Stimulated activated naive CD8-positive, alpha-beta T cell treated with anti-CD3 and anti-CD28 coated beads, Interleukin-15, Interleukin-2, amounts not matched to agents 100 ng/mL and 50 ng/mL, for 24 hours (primary cell): Measurements from ENCODE around the gene LCN10.
A peak's percentile ranks its signal among the peaks of the same experiment; 100 is the strongest.

ENCODE experiments used
- H3K27ac Mint-ChIP-seq: one replicate; pipeline ENCODE4 v1.8.0; 2021; ENCODE audit warnings: mild to moderate bottlenecking, mixed read lengths
- H3K27me3 Mint-ChIP-seq: one replicate; pipeline ENCODE4 v1.8.0; 2021; ENCODE audit warnings: mixed read lengths
- H3K36me3 Mint-ChIP-seq: one replicate; pipeline ENCODE4 v1.8.0; 2021; ENCODE audit warnings: low read depth, mixed read lengths
- H3K4me1 Mint-ChIP-seq: one replicate; pipeline ENCODE4 v1.8.0; 2021; ENCODE audit warnings: low read depth, mixed read lengths
- H3K4me3 Mint-ChIP-seq: one replicate; pipeline ENCODE4 v1.8.0; 2021; ENCODE audit warnings: mild to moderate bottlenecking, mixed read lengths
- H3K9me3 Mint-ChIP-seq: one replicate; pipeline ENCODE4 v1.8.0; 2021; ENCODE audit warnings: mixed read lengths

LCN10 gene

DNA sequence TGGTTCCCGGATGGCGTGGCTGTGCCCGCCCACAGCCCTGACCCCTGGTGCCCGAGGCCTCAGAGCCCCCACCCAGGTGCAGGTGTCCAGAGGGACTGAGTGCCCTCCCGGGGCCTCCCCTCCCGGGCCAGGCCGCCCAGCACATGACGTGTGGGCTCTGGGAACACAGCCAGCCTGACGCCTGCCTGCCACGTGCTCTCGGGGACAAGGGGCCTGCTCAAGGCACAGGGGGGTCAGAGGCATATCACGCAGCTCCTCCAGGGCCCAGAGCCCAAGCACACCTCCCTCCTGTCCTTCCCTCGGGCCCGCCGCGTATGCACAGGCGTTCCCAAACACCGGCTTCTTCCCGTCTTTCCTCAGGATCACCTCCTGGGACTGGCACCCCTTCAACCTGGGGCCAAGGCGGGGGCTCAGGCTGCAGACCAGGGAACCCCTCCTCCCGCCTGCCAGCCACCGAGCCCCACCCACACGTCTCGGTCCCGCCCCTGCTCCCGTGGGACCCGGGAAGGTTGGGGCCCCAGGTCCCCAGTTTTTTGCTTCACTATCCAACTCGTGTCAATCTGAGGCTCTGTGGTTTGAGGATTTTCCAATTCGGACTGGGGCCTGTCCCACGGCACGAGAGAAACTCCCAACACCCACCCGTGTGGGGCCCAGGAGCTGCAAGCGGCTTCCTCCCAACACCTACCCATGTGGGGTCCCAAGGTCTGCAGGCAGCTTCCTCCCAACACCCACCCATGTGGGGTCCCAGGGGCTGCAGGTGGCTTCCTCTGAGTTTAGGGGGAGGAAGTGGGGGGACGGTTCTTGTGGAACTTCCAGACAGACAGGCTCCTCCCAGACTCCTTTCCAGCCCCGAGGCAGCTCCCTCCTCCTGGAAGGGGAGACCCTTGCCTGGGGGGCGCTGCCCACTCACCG lies 1.5 kb downstream of the LCN10 start:
- H3K27me3 Mint-ChIP-seq: no peaks in the 10 kb centered on the region
- no peaks in the 10 kb centered on the region for H3K9me3 Mint-ChIP-seq
- H3K4me1 Mint-ChIP-seq: peaks cover 26% of the 10 kb centered on the region
- peak overlapping the region; percentile 67 for H3K4me3 Mint-ChIP-seq
- H3K36me3 Mint-ChIP-seq: no peaks in the 10 kb centered on the region
- H3K27ac Mint-ChIP-seq: peak overlapping the region; percentile 55

DNA sequence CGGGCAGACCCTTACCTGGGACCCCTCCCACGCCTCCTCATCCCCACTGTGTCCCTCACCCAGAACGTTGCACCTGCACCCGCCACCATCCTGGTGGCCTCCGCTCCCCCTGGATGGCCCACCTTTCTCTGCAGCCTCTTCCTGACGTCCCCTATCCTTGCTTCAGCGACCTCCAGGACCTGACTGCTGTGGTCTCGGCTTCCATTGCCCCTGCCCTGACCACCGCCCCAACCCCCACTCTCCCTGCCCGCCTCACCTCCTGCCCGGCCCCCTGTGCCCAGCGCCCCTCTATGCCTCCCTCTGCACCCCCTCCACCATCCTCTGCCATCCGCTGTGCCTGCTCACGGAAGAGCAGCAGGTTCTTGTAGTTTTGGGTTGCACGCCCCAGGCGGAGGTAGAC lies 2.2 kb downstream of the LCN10 start:
- no peak overlapping the region for H3K27ac Mint-ChIP-seq
- no peaks in the 10 kb centered on the region for H3K9me3 Mint-ChIP-seq
- no peaks in the 10 kb centered on the region for H3K27me3 Mint-ChIP-seq
- H3K4me3 Mint-ChIP-seq: peak overlapping the region; percentile 13
- no peaks in the 10 kb centered on the region for H3K36me3 Mint-ChIP-seq
- peaks cover 26% of the 10 kb centered on the region for H3K4me1 Mint-ChIP-seq

DNA sequence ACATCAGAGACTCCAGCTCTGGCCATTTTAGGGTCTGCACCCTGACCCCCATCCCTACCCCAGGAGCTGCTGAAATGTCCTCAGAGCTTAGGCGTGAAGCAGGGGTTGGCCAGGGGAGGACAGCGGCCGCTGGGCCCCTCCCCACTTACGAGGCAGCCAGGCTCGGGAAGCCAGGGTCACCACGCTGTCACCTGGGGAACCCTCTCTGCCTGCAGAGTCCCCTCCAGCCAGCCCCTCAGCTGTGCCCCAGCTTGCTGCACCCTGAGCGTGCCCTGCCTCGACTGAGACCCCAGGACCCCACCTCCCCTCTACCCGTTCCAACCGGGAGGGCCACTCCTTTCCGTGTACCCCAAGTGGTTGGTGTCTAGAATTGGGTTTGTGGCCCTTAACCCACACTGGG lies 2.7 kb downstream of the LCN10 start:
- H3K27ac Mint-ChIP-seq: no peak overlapping the region
- H3K4me3 Mint-ChIP-seq: peak overlapping the region; percentile 13
- no peaks in the 10 kb centered on the region for H3K9me3 Mint-ChIP-seq
- H3K36me3 Mint-ChIP-seq: no peaks in the 10 kb centered on the region
- H3K27me3 Mint-ChIP-seq: no peaks in the 10 kb centered on the region
- peaks cover 26% of the 10 kb centered on the region for H3K4me1 Mint-ChIP-seq

DNA sequence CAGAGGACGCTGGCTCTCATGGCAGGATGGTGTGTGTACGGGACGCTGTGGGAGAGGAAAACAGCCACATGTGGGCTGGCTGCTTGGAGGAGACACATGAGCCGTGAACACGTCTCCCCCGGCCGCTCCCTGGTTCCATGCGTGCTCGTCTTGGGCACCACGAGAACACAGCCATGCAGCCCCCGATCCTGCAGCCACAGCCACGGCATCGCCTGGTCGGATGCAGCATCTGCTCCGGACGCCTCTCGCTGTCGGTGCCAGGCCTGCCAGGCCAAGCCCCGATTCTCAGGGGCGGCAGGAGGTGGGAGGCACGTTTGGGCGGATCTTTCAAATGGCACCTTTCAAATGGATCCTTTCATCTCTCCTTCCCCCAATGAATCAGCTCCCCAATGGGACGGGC lies 3.2 kb downstream of the LCN10 start:
- Mint-ChIP-seq H3K36me3 (no peaks in the 10 kb centered on the region), H3K4me1 (peaks cover 29% of the 10 kb centered on the region), H3K9me3 (no peaks in the 10 kb centered on the region), H3K4me3 (no peak overlapping the region), H3K27ac (no peak overlapping the region), H3K27me3 (no peaks in the 10 kb centered on the region)

DNA sequence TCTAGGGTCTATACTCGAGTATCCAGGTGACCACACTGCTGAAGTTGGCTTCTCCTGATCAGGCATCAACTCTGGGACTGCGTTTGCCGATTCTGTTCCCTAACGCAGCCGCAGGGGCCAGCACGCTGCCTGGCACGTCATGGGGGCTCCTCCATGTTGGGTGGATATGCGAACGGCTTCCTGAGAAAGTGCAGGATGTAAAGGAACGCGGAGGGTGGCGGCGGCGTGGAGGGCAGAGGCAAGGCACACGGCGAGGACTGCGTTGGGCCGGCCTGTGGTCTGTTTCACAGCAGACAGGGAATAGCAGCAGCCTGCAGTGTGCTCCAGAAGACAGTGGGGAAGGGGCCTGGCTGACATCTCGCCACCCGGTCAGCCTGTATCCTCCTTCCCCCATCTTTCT lies 3.8 kb downstream of the LCN10 start:
- Mint-ChIP-seq H3K27me3 (no peaks in the 10 kb centered on the region), H3K4me3 (no peak overlapping the region), H3K36me3 (no peaks in the 10 kb centered on the region), H3K9me3 (no peaks in the 10 kb centered on the region), H3K27ac (no peak overlapping the region), H3K4me1 (peaks cover 29% of the 10 kb centered on the region)

DNA sequence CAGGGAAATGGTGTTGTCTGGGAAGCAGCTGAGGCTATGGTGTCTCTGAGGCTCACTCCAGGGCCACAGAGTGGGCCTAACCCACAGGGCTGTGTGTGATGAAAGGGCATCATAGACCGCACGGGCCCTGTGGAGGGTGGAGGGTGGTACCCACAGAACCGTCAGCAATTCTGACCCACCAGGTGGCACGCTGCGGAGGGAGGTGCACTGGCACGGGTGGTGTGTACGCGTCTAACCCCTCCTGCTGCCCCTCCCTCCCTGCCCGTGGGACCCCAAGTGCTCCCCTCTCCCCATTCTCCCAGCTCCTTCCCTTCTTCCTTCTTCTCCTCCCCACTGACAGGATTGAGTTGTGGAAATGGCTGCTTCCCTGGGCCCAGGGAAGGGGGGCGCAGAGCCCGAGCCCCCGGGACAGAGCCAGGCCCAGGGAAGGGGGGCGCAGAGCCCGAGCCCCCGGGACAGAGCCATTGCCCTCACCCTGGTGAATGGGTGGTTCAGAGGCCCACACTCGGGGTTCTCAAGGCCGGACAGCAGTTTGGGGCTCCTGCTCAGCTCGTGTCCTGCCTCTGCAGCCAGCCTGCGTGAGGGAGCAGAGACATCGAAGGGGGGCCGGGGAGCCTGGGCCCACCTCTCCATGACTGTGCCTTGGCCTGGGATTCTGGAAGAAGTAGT lies 6.8 kb downstream of the LCN10 start:
- H3K4me3 Mint-ChIP-seq: no peak overlapping the region
- no peak overlapping the region for H3K27ac Mint-ChIP-seq
- H3K9me3 Mint-ChIP-seq: no peaks in the 10 kb centered on the region
- no peaks in the 10 kb centered on the region for H3K36me3 Mint-ChIP-seq
- H3K4me1 Mint-ChIP-seq: peaks cover 33% of the 10 kb centered on the region
- H3K27me3 Mint-ChIP-seq: no peaks in the 10 kb centered on the region

DNA sequence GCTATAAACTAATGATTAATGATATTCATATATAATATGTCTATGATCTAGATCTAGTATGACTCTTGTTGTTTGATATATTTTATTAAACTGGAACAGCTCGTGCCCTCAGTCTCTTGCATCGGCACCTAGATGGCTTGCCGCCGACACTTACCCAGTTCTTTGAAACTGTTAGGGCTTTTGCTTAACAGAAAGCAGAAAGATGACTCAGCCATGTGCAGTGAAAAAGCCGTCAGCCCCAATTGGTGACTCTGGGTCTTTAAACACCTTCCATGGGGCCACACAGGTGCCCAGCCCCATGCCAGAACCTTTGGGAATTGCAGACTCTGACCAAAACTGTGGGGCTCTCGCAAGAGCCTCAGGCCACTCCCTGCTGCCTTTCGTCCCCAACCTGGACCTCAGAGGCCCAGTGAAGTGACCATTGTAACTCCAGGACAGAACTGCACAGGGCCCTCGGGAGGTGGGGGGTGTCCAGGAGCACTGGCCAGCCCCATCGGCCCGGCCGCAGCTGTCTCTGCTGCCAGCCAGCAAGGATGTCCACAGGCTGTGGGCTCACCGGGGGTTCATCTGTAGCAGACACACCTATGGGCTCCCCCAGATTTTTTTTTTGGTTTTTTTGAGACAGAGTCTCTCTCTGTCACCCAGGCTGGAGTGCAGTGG lies 7.8 kb downstream of the LCN10 start:
- Mint-ChIP-seq H3K27me3 (no peaks in the 10 kb centered on the region), H3K4me3 (no peak overlapping the region), H3K36me3 (no peaks in the 10 kb centered on the region), H3K27ac (no peak overlapping the region), H3K9me3 (no peaks in the 10 kb centered on the region), H3K4me1 (peaks cover 27% of the 10 kb centered on the region)

DNA sequence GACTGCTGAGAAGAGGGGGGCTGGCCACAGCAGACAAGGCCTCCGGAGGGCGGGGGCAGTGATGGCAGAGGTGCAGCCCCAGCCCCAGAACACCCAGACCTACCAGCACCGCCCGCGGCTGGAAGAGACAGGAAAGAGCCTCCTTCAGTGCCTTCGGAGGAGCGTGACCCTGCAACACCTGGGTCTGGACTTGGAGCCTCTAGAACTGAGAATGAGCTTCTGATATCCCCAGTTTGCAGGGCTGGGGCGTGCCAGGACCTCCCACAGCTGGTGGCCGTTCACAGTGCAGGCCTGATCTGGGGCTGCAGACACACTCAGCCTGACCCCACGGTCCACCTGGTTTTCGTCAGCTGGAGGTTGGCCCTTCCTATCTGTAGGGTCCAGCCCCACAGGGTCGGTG lies 9.1 kb downstream of the LCN10 start:
- H3K27me3 Mint-ChIP-seq: no peaks in the 10 kb centered on the region
- no peak overlapping the region for H3K27ac Mint-ChIP-seq
- H3K4me3 Mint-ChIP-seq: no peak overlapping the region
- H3K9me3 Mint-ChIP-seq: no peaks in the 10 kb centered on the region
- H3K36me3 Mint-ChIP-seq: no peaks in the 10 kb centered on the region
- H3K4me1 Mint-ChIP-seq: peaks cover 29% of the 10 kb centered on the region

DNA sequence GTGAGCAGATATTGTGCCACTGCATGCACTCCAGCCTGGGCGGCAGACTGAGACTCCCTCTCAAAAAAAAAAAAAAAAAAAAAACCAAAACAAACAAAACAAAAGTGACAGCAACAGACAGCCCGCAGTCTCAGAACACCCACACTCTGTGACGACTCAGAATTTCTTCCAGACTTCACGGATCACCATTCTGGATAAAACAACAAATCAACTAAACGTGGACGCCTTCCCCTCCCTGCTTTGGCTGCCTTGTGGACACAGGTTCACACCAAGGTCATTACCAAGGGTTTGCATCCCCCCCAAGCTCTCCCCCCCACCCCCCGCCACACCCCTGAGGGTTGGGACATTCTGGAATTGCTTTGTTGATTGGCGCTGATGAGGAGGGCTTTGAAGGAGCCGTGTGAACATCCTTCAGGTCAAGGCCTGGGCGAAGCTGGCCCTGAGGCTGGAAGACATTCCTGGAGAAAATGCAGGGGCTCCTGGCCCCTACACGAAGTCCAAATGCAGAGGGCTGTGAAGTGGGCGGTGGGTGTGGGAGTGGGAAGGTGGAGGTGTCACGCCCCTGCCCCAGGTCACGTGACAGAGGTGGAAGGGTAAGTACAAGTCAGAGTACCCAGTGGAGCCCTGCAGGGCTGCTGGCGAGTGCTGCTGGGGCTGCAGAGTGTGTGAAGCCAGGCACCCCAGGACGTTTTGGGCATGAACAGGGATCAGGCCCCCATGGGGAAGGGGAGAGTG lies 10.1 kb downstream of the LCN10 start:
- Mint-ChIP-seq H3K36me3 (peaks cover under 1% of the 10 kb centered on the region), H3K27ac (no peak overlapping the region), H3K4me1 (peaks cover 25% of the 10 kb centered on the region), H3K4me3 (no peak overlapping the region), H3K27me3 (no peaks in the 10 kb centered on the region), H3K9me3 (no peaks in the 10 kb centered on the region)

DNA sequence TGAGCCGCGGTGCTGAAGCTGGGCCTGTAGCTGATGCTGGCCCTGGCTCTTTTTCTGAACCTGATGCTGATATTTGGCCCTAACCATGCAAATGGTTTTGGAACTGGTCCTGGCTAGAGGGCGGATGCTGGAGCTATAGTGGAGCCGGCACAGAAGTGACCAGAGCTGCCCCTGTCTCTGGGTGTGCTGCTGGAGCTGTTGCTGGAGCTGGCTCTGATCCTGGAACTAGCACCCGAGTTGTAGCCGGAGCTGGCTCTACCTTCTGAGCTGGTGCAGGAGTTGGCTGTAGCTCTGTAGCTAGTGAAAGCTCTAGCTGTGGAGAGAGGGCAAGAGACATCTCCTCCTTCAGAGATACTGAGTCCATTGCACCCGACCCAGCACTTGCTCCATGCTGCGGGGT lies 12.8 kb downstream of the LCN10 start:
- Mint-ChIP-seq H3K4me3 (peak overlapping the region; percentile 70), H3K4me1 (peaks cover 41% of the 10 kb centered on the region), H3K27me3 (no peaks in the 10 kb centered on the region), H3K27ac (no peak overlapping the region), H3K9me3 (no peaks in the 10 kb centered on the region), H3K36me3 (peaks cover 25% of the 10 kb centered on the region)

DNA sequence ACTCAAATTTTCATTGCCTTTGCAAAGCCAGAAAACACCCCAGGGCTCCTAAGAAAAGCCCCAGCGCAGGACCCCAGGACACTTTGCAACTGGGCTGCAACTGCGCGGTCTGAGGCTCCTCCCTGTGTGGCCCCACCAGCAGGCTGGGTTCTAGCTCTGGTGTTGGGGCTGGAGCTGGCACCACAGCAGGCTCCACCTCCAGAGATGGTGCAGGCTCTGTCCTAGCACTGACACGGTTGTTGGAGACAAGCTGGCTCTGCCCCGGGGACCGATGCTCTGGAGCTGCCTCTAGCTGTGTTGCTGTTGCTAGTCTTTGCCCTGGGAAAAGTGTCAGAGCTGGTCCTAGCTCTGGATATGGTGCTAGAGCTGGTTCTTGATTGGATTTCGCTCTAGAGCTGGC lies 13.6 kb downstream of the LCN10 start:
- Mint-ChIP-seq H3K27me3 (no peaks in the 10 kb centered on the region), H3K4me3 (peak overlapping the region; percentile 70), H3K4me1 (peaks cover 47% of the 10 kb centered on the region), H3K36me3 (peaks cover 32% of the 10 kb centered on the region), H3K9me3 (no peaks in the 10 kb centered on the region), H3K27ac (no peak overlapping the region)

DNA sequence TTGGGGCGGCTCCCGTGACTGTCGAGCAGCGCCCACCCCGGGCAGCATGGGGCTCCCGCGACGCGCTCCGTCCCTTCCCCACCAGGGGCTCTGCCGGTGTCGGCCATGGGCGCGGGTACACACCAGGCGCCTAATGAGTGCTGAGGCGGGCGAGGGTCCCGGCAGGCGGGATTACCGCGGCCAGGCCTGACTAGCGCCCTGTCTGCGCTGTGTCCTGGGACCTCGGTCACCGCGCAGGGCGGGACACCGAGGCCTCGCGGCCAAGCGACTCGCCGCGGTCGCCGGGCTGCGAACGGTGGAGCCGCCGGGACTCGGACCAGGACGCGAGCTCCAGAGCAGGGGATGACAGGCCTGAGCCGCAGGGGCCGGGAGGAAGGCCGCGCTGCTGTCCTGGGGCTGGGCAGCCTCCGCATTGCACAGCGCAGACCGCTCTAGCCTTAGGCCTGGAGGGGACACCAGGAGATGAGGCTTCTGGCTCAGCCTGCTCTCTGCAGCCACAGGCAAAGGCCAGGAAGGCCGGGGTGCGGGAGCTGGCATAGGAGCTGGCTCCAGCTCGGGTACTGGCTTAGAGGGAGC lies 14.1 kb downstream of the LCN10 start:
- H3K9me3 Mint-ChIP-seq: no peaks in the 10 kb centered on the region
- H3K36me3 Mint-ChIP-seq: peaks cover 37% of the 10 kb centered on the region
- H3K27ac Mint-ChIP-seq: no peak overlapping the region

DNA sequence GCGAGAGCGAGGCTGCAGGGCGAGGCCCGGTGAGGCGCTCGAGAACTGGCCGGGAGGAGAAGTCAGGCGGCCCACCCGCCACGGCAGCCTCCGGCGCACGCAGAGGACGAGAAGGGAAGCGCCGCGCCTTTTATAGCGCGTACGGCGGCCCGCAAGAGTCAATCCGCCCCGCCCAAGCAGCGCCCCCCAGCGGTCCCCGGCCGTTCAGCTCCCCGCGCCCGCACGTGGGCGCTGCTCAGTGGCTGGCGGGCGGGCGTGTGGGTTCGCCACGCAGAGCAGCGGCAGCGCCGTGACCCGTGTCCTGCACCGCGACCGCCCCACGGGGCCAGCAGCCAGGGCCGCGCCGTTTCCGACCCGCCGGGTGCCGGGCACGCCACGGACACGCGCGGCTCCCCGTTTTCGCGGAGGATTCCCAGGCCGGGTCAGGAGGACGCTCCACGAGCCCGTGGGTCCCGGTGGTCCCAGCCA lies 14.6 kb downstream of the LCN10 start:
- no peak overlapping the region for H3K27ac Mint-ChIP-seq
- peak overlapping the region; percentile 98 for H3K4me3 Mint-ChIP-seq
- H3K9me3 Mint-ChIP-seq: no peaks in the 10 kb centered on the region
- peaks cover 51% of the 10 kb centered on the region for H3K4me1 Mint-ChIP-seq
- H3K36me3 Mint-ChIP-seq: peaks cover 40% of the 10 kb centered on the region
- no peaks in the 10 kb centered on the region for H3K27me3 Mint-ChIP-seq

More for the DNA sequence above, 14.1 kb downstream of the LCN10 start:
- Mint-ChIP-seq H3K4me1 (peaks cover 50% of the 10 kb centered on the region), H3K4me3 (peak overlapping the region; percentile 70), H3K27me3 (no peaks in the 10 kb centered on the region)

DNA sequence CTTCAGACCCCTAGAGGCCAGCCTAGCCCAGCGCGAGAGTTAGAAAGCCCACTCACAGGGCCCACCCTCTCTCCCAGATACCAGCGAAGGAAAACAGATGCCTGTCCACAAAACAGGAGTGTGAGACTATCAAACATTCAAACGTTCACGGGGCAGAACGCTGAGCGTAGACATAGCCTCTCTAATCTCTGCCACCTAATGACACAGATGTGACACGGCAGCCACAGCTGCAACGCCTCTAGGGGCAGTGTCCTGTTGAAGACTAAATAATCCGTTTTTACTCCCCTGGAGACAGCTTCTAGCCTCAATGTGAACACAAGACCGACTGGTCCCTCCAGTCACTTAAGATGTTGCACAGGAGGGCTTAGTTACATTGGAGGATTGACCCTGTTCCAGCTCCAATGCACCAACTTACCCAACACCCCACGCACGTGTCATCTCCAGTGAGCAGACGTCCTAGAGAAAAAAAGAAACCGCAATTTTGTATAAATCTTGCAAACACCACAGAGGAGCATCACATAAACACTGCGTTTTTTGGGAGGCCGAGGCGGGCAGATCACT lies 16.0 kb downstream of the LCN10 start:
- Mint-ChIP-seq H3K4me1 (peaks cover 40% of the 10 kb centered on the region), H3K27me3 (no peaks in the 10 kb centered on the region), H3K27ac (peak overlapping the region; percentile 99), H3K4me3 (peak overlapping the region; percentile 98), H3K9me3 (no peaks in the 10 kb centered on the region), H3K36me3 (peaks cover 40% of the 10 kb centered on the region)
